ENCODE results near the gene GARIN3. TPM values are rescaled to one million over a fixed set of nuclear protein-coding genes. Genes with fewer than 3 reads are reported as not detected.

The GARIN3 gene
- polyA plus RNA-seq, 1 of the 3 experiments (the other 2 are of a cell fraction), result not detected

DNA sequence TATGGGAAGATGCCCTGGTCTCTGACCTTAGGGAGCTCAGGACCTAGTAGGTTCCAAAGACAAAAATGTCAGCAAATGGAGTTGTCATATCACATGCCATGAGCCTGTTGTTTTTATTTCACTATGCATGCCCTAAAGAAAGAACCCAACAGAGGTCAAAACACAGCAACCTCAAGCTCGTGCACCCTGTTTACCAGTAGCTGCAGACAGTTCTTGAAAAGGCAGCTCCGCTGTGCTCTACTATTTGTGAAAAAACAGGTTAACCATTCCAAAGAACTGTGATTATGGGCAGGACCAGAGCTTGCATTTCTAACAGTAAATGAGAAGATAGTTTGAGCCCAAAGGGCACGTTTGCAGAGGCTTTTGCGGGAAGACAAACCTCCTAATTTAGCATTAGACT, 37.4 kb upstream of the GARIN3 start (continued):
- no peak for TF ChIP-seq RAD21 (IDR thresholded peaks at IDR 0.05; ENCODE audit: low read length)
- TF ChIP-seq POLR2AphosphoS5 (IDR thresholded peaks at IDR 0.05; ENCODE audit: low read depth, low read length), result no peak
- TF ChIP-seq, protein P1, sequence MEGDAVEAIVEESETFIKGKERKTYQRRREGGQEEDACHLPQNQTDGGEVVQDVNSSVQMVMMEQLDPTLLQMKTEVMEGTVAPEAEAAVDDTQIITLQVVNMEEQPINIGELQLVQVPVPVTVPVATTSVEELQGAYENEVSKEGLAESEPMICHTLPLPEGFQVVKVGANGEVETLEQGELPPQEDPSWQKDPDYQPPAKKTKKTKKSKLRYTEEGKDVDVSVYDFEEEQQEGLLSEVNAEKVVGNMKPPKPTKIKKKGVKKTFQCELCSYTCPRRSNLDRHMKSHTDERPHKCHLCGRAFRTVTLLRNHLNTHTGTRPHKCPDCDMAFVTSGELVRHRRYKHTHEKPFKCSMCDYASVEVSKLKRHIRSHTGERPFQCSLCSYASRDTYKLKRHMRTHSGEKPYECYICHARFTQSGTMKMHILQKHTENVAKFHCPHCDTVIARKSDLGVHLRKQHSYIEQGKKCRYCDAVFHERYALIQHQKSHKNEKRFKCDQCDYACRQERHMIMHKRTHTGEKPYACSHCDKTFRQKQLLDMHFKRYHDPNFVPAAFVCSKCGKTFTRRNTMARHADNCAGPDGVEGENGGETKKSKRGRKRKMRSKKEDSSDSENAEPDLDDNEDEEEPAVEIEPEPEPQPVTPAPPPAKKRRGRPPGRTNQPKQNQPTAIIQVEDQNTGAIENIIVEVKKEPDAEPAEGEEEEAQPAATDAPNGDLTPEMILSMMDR (IDR thresholded peaks at IDR 0.05), result no peak
- no peak for TF ChIP-seq GATA2 (CRISPR knock-in tag; IDR thresholded peaks at IDR 0.05)
- TF ChIP-seq, protein P2, sequence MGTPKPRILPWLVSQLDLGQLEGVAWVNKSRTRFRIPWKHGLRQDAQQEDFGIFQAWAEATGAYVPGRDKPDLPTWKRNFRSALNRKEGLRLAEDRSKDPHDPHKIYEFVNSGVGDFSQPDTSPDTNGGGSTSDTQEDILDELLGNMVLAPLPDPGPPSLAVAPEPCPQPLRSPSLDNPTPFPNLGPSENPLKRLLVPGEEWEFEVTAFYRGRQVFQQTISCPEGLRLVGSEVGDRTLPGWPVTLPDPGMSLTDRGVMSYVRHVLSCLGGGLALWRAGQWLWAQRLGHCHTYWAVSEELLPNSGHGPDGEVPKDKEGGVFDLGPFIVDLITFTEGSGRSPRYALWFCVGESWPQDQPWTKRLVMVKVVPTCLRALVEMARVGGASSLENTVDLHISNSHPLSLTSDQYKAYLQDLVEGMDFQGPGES (IDR thresholded peaks at IDR 0.05; ENCODE audit: low read depth, low read length), result no peak
- no peak for TF ChIP-seq RCOR1 (IDR thresholded peaks at IDR 0.05; ENCODE audit: low read length)
- TF ChIP-seq MXI1 (IDR thresholded peaks at IDR 0.05; ENCODE audit: low read depth, low read length), result no peak
- no peak for TF ChIP-seq NFIC (IDR thresholded peaks at IDR 0.05; ENCODE audit: borderline replicate concordance)
- no peak for TF ChIP-seq FOXJ3 (CRISPR knock-in tag; IDR thresholded peaks at IDR 0.05)

DNA sequence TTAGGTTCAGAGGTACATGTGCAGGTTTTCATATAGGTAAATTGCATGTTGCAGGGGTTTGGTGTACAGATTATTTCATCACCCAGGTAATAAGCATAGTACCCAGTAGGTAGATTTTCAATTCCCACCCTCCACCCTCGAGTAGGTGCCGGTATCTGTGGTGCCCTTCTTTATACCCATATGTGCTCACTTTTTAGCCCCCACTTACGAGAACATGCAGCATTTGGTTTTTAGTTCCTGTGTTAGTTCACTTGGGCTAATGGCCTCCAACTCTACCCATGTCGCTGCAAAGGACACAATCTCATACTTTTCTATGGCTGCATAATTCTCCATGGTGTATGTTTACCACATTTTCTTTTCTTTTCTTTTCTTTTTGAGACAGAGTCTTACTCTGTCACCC, 35.8 kb upstream of the GARIN3 start:
- H3K36me3 ChIP-seq (replicated peaks in 1 of 2; ENCODE audit: control insufficient read depth in 1 of 2, insufficient read depth in 2 of 2, low read length in 1 of 2), result no peaks in the 10 kb centered on the region
- ChIA-PET CTCF (no interaction called here), POLR2A (no interaction called here)
- no peak overlapping the region for H2AFZ ChIP-seq (ENCODE audit: low read depth)
- H3K9me3 ChIP-seq, result no peaks in the 10 kb centered on the region
- no peaks in the 10 kb centered on the region for H4K20me1 ChIP-seq (ENCODE audit: insufficient read depth)
- TF ChIP-seq RXRA (IDR thresholded peaks at IDR 0.05; ENCODE audit: borderline replicate concordance, low read depth) (no peak), RAD21 (IDR thresholded peaks at IDR 0.05; ENCODE audit: low read length) (no peak), NRF1 (IDR thresholded peaks at IDR 0.05; ENCODE audit: low read depth, low read length) (no peak), MXI1 (IDR thresholded peaks at IDR 0.05; ENCODE audit: low read depth, low read length) (no peak), YY1 (IDR thresholded peaks at IDR 0.05; ENCODE audit: low read depth) (no peak), NFIC (IDR thresholded peaks at IDR 0.05; ENCODE audit: borderline replicate concordance) (no peak), TEAD4 (IDR thresholded peaks at IDR 0.05; ENCODE audit: borderline replicate concordance, insufficient read depth) (no peak), RCOR1 (IDR thresholded peaks at IDR 0.05; ENCODE audit: low read length) (no peak)
- TF ChIP-seq, protein P1 (IDR thresholded peaks at IDR 0.05), result no peak
- no peak overlapping the region for H3K9ac ChIP-seq
- H3K4me2 ChIP-seq, result no peak overlapping the region
- 31% methylated on average over 4 of the region's 4 CpGs for WGBS (ENCODE audit: low lambda C conversion rate)
- H3F3A ChIP-seq (replicated peaks; ENCODE audit: insufficient read depth), result no peaks in the 10 kb centered on the region
- H3K9me2 ChIP-seq, result no peaks in the 10 kb centered on the region
- H3K4me1 ChIP-seq (ENCODE audit: control insufficient read depth in 1 of 2, insufficient read depth in 2 of 2, low read depth in 1 of 2, low read length in 1 of 2), result no peaks in the 10 kb centered on the region
- DNase-seq, result no peak
- H3K79me2 ChIP-seq (ENCODE audit: insufficient read depth), result no peaks in the 10 kb centered on the region
- H3K27ac ChIP-seq (ENCODE audit: low read depth in 2 of 2, low read length in 1 of 2), result no peak overlapping the region
- H3K27me3 ChIP-seq (ENCODE audit: insufficient read depth), result no peaks in the 10 kb centered on the region; the same call in 1 of the 2 replicates
- H3K4me3 ChIP-seq (ENCODE audit: low read depth in 2 of 2, low read length in 1 of 2), result no peak overlapping the region
